PC-3 (cell line): Measurements from ENCODE around the gene SIL1. TPM values are rescaled to one million over a fixed set of nuclear protein-coding genes. Genes with fewer than 3 reads are reported as not detected.

Experiments
- ATAC-seq: fragments of 200-7000 bp; cut with Tn5 transposase; 2 replicates; pipeline ENCODE4 v1.9.1; 2020; ENCODE audit warnings: mild to moderate bottlenecking, moderate library complexity
- BruUV-seq: library from RNA; stranded (reverse); fragments of 400-500 nt; replicated peaks from 2 replicates; lab custom pipeline; 2021; lab: Mats Ljungman, UMichigan
- CTCF ChIA-PET: fragments of 300-600 bp; sonication (Branson Sonifier 250); formaldehyde crosslinking; loops from one replicate; lab custom pipeline; 2022; ENCODE audit warnings: antibody characterized with exemption; lab: Charles Lee
- POLR2A ChIA-PET: fragments of 300-600 bp; sonication (Branson Sonifier 250); formaldehyde crosslinking; loops from one replicate; lab custom pipeline; 2022; ENCODE audit warnings: antibody characterized with exemption; ENCODE audit not compliant: unreplicated experiment; lab: Charles Lee
- DNase-seq: peaks from one replicate; pipeline ENCODE4 v3.0.0-alpha.2; 2015
- H2AFZ ChIP-seq: fragments of 300-600 bp; sonication (generic); 2 replicates; pipeline ENCODE4 v1.6.0; 2016; ENCODE audit warnings: antibody characterized with exemption, low read length
- H3F3A ChIP-seq: fragments of 300-600 bp; sonication (generic); one replicate; pipeline ENCODE4 v1.6.0; 2017; ENCODE audit warnings: antibody characterized with exemption, low read length, control low read depth, mild to moderate bottlenecking; ENCODE audit not compliant: unreplicated experiment
- H3K27ac ChIP-seq: fragments of 300-600 bp; sonication (generic); 2 replicates; pipeline ENCODE4 v1.5.1; 2016; ENCODE audit warnings: mild to moderate bottlenecking, low read length
- H3K27me3 ChIP-seq: fragments of 300-600 bp; sonication (generic); 2 replicates; pipeline ENCODE4 v1.6.1; 2016; ENCODE audit warnings: low read length, mixed read lengths
- H3K36me3 ChIP-seq: fragments of 300-600 bp; sonication (generic); 2 replicates; pipeline ENCODE4 v1.6.1; 2016; ENCODE audit warnings: low read depth, mixed run types, low read length, mixed read lengths
- H3K4me1 ChIP-seq: fragments of 300-600 bp; sonication (generic); 2 replicates; pipeline ENCODE4 v1.5.1; 2016; ENCODE audit warnings: low read length; ENCODE audit not compliant: insufficient read depth
- H3K4me2 ChIP-seq: fragments of 300-600 bp; sonication (generic); 2 replicates; pipeline ENCODE4 v1.6.0; 2016; ENCODE audit warnings: low read length
- H3K4me3 ChIP-seq: fragments of 300-600 bp; sonication (generic); 2 replicates; pipeline ENCODE4 v1.5.1; 2016; ENCODE audit warnings: mild to moderate bottlenecking, low read length, mixed read lengths
- H3K79me2 ChIP-seq: fragments of 300-600 bp; sonication (generic); 2 replicates; pipeline ENCODE4 v1.6.1; 2017; ENCODE audit warnings: low read length, mixed read lengths
- H3K9ac ChIP-seq: fragments of 300-600 bp; sonication (generic); 2 replicates; pipeline ENCODE4 v1.6.0; 2016; ENCODE audit warnings: mild to moderate bottlenecking, low read length
- H3K9me2 ChIP-seq: fragments of 300-600 bp; sonication (generic); replicated peaks from 2 replicates; pipeline ENCODE4 v1.6.1; 2016; ENCODE audit warnings: mixed run types, low read length, mixed read lengths
- H3K9me3 ChIP-seq: fragments of 300-600 bp; sonication (generic); 2 replicates; pipeline ENCODE4 v1.6.1; 2016; ENCODE audit warnings: low read length, mixed read lengths
- H4K20me1 ChIP-seq: fragments of 300-600 bp; sonication (generic); 2 replicates; pipeline ENCODE4 v1.6.1; 2016; ENCODE audit warnings: low read length, mixed read lengths
- EZH2 ChIP-seq: fragments of 300-600 bp; sonication (generic); IDR thresholded peaks from one replicate; pipeline ENCODE4 v1.6.1; 2017; ENCODE audit warnings: antibody characterized with exemption, mild to moderate bottlenecking, low read length; ENCODE audit not compliant: unreplicated experiment
- EZH2phosphoT487 ChIP-seq: fragments of 300-600 bp; sonication (generic); IDR thresholded peaks from 2 replicates; pipeline ENCODE4 v1.6.1; 2018; ENCODE audit warnings: mild to moderate bottlenecking, antibody characterized with exemption, low read length, borderline replicate concordance
- intact Hi-C: fragments of 100-400 bp; cut with micrococcal nuclease; formaldehyde crosslinking; loops from 2 replicates; pipeline ENCODE4 v1.9.0; 2023
- total RNA-seq: library from RNA; depleted of rRNA; stranded (reverse); fragments of >200 nt; gene quantifications from 2 replicates; pipeline ENCODE4 v1.2.3, GENCODE V29; 2014
- TF ChIP-seq, protein P1 (sequence below): fragments of 300-600 bp; sonication (generic); conservative IDR thresholded peaks from 2 replicates; pipeline ENCODE4 v1.5.1; 2017; ENCODE audit warnings: antibody characterized with exemption, low read depth, mild to moderate bottlenecking, low read length

SIL1 gene
- total RNA-seq, 1 experiment from 2014 or later, result 7.9 TPM

DNA sequence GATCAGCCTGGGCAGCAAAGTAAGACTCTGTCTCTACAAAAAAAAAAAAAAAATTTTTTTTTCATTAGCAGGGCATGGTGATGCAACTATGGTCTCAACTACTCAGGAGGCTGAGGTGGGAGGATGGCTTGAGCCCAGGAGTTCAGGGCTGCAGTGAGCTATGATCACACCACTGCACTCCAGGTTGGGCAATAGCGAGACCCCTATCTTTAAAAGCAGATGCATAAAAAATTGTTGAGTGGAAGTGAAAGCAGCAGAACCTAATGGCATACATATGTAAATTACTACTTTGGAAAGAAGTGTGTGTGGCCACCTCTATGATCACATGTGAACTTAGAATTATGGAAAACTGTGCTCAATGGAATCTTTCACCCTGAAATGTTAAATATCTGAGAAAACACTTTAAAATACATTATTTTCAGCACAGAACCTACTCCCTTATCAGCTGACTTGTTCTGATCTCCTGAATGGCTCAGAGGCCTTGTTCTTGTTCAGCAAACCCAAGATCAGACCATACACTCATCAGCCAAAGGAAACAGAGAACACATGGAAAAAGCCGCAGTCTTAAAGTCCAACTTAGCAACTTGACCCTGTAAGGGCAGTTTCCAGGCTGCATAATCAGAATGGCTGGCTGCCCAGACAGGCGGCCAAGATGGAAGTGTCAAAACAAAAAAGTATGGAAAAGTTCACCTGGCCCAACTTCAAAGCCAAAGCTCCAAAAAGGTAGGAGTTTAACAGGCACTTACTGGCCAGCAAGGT, 56.5 kb downstream of the SIL1 start:
- intact Hi-C loops, result no loop called here
- DNase-seq (peak; percentile 22), ATAC-seq (no peak)
- Histone ChIP-seq H3K27me3 (no peaks in the 10 kb centered on the region), H2AFZ (no peak overlapping the region), H3K9me3 (no peaks in the 10 kb centered on the region), H3K9ac (no peak overlapping the region), H3K36me3 (no peaks in the 10 kb centered on the region), H3F3A (no peaks in the 10 kb centered on the region), H3K4me3 (no peak overlapping the region), H4K20me1 (peaks cover 15% of the 10 kb centered on the region; the same call in 1 of the 2 replicates), H3K9me2 (no peaks in the 10 kb centered on the region), H3K79me2 (0 out of 2 replicates have a peak, but pooled peaks cover 4% of the 10 kb centered on the region), H3K4me1 (peaks cover 11% of the 10 kb centered on the region), H3K27ac (no peak overlapping the region), H3K4me2 (no peak overlapping the region)
- POLR2A ChIA-PET, result interaction anchor here (0.5 kb wide), 2 partner anchors 151 to 932 kb away, joined by 3 to 10 read pairs; no protein-coding TSS in a partner anchor
- no peak for TF ChIP-seq EZH2
- TF ChIP-seq EZH2phosphoT487, result no peak
- no TSS peak for BruUV-seq
- CTCF ChIA-PET, result no interaction called here

DNA sequence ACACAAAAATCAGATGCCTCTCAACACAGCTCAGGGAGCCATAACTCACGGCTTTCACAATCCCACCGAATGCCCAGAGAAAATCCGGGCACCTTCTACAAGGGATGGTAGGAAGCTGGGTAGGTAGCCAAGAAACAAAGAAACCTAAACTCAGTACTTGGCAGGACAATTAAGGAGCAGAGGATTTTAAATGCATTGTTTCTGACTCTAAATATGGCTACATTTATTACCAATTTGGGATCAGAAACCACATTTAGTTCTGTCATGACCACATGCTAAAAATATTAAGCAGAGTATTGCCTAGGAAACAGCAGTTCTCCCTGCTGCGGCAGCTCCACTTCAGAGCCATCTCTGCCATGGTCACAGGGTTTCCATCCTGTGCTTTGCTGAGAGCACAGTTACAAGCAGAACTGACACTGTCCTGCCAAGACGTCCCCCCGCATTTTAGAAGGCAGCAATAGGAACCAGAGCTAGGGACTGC, 57.5 kb downstream of the SIL1 start:
- H3K4me2 ChIP-seq, result no peak overlapping the region
- 0 out of 2 replicates have a peak, but pooled peaks cover 4% of the 10 kb centered on the region for H3K79me2 ChIP-seq
- POLR2A ChIA-PET, result interaction anchor here (0.5 kb wide), 1 partner anchor 931 kb away, joined by 3 read pairs; no protein-coding TSS in a partner anchor
- no peaks in the 10 kb centered on the region for H3F3A ChIP-seq
- BruUV-seq, result no TSS peak
- H2AFZ ChIP-seq, result no peak overlapping the region
- peaks cover 15% of the 10 kb centered on the region; the same call in 1 of the 2 replicates for H4K20me1 ChIP-seq
- TF ChIP-seq EZH2 (no peak), EZH2phosphoT487 (no peak)
- TF ChIP-seq, protein P1, sequence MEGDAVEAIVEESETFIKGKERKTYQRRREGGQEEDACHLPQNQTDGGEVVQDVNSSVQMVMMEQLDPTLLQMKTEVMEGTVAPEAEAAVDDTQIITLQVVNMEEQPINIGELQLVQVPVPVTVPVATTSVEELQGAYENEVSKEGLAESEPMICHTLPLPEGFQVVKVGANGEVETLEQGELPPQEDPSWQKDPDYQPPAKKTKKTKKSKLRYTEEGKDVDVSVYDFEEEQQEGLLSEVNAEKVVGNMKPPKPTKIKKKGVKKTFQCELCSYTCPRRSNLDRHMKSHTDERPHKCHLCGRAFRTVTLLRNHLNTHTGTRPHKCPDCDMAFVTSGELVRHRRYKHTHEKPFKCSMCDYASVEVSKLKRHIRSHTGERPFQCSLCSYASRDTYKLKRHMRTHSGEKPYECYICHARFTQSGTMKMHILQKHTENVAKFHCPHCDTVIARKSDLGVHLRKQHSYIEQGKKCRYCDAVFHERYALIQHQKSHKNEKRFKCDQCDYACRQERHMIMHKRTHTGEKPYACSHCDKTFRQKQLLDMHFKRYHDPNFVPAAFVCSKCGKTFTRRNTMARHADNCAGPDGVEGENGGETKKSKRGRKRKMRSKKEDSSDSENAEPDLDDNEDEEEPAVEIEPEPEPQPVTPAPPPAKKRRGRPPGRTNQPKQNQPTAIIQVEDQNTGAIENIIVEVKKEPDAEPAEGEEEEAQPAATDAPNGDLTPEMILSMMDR, result no peak
- DNase-seq (no peak), ATAC-seq (no peak)
- CTCF ChIA-PET, result no interaction called here
- no peaks in the 10 kb centered on the region for H3K27me3 ChIP-seq
- H3K9me2 ChIP-seq, result no peaks in the 10 kb centered on the region
- no peak overlapping the region for H3K27ac ChIP-seq
- no peaks in the 10 kb centered on the region for H3K9me3 ChIP-seq
- H3K9ac ChIP-seq, result no peak overlapping the region
- peaks cover 11% of the 10 kb centered on the region for H3K4me1 ChIP-seq
- H3K36me3 ChIP-seq, result no peaks in the 10 kb centered on the region
- no peak overlapping the region for H3K4me3 ChIP-seq
- intact Hi-C loops, result no loop called here

DNA sequence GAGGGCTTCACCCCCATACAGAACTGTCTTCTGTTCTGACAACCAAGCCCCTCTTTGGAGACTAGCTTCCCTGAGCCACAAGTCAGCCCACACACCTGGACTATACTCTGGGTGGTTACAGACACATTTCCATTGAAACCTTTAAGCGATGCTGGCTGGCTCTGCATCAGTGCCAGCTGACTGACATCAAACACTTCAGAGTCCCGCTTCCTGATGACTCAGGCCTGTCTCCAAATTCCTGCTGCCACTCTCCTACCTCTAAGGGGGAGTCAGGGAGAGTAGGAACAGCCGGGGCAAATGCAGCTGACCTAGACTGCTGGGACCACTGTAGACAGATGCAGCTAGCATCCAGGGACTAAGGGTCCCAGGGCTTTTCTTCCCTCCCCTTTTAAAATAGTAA, 59.4 kb downstream of the SIL1 start:
- ATAC-seq, result peak; percentile 98
- Histone ChIP-seq H4K20me1 (peaks cover 15% of the 10 kb centered on the region; the same call in 1 of the 2 replicates), H3K27me3 (no peaks in the 10 kb centered on the region), H3K4me2 (0 out of 2 replicates have a peak overlapping the region, but pooled peaks have one; percentile 34), H3K4me1 (peaks cover 11% of the 10 kb centered on the region), H3F3A (no peaks in the 10 kb centered on the region), H3K4me3 (no peak overlapping the region), H2AFZ (no peak overlapping the region), H3K9me2 (no peaks in the 10 kb centered on the region), H3K36me3 (no peaks in the 10 kb centered on the region), H3K27ac (no peak overlapping the region), H3K79me2 (0 out of 2 replicates have a peak, but pooled peaks cover 4% of the 10 kb centered on the region), H3K9ac (no peak overlapping the region), H3K9me3 (no peaks in the 10 kb centered on the region)
- peak; percentile 69 for DNase-seq
- POLR2A ChIA-PET, result no interaction called here
- TF ChIP-seq EZH2phosphoT487 (no peak), EZH2 (no peak)
- TF ChIP-seq, protein P1, result no peak
- BruUV-seq, result no TSS peak
- CTCF ChIA-PET, result no interaction called here
- intact Hi-C loops, result no loop called here
